ENCODE measurements around the gene SPATS2.

The SPATS2 gene

DNA sequence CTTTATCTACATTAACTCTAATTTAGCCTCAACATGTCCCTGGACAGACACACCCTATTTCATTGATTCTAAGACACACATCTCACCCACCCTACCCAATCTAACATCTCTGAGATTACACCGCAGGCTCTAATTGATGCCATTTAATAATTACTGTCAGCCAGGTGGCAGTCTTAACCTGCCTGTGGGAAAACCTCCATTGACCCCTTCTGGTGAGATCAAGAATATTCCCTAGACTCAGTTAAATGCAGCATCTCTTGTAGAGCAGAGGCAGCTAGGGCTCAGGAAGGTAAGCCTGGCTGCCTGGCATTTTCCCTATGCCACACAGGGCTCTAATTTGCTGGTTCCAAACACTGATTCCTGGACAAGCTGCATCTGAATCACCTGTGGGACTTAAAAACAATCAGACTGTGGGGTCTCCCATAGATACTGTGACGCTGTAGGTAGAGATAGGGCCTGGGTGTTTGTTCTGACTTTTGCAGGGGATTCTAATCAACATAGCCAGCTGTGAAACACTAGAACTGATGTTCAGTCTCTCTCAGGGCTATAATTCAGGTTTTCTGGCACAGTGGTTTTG lies 186.3 kb downstream of the SPATS2 start:
- FAIRE-seq (no peak), DNase-seq (ENCODE audit: low spot score) (peak; percentile 58)

- FAIRE-seq: no peak
- no peak for DNase-seq (ENCODE audit: low spot score)
Observed at GRCh38 chr12:49554266-49554665, 187.0 kb downstream of the SPATS2 start.

DNA sequence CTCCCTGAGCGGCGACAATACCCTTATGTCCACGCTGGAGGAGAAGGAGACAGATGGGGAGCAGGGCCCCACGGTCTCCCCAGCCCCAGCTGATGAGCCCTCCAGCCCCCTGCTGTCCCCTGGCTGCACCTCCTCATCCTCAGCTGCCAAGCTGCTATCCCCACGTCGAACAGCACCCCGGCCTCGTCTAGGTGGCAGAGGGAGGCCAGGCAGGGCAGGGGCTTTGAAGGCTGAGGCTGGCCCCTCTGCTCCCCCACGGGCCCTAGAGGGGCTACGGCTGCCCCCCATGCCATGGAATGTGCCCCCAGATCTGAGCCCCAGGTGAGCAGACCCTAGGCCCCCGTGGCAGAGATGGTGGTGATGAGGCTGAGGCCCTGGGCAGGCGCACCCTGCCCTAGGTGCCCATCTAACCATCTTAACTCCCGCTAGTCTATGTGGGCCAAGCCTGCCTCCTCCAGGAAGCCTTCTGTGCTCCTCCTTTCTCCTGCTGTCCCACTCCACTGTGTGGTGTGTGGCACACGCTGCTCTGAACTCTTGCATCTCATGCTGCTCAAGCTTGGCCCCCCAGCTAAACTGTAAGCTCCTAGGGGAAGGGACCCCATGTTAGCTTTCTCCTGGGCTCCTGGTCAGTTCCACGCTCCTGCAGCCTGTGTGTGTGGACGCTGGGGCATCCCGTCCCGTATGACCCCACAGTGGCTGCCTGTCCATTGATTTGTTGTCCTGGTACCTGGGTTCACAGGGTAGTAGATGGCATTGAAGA lies 188.5 kb downstream of the SPATS2 start:
- FAIRE-seq (no peak), DNase-seq (ENCODE audit: low spot score) (no peak)

DNA sequence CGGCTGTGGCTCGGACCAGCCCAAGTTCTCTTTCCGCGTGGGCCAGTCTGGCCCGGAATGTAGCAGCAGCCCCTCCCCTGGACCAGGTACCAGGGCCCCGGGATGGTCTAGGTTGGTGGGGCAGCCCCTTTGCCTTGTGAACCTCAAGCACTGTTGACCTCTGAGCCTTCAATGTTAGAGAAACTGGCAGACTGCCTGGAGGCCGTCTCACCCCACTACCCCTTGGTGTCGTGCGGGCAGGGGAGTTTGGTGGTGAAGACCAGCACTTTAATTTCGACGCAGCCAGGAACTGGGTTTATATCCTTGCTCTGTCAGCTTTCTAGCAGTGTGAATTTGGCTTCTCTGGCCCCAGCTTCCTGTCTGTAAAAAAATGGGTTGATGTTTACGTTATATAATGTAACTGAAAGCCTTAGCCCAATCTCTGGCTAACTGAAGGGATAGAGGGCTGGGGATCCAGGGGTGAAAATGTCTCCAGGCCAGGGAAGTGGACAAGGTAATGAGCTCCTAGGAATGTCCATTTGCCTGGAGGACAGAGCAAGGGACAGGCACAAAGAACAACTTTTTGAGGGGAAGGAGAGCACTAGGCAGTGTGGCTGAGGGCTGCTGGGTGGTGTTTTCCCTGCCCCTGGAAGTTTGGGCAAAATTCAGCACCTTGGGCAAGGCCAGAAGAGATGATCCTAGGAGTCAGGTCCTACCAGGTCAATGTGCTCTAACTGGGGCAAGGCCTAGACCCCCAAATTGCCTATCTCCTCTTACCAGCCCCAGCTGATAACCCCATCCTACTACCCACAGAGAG lies 189.3 kb downstream of the SPATS2 start:
- FAIRE-seq (no peak), DNase-seq (ENCODE audit: low spot score) (no peak)

- no peak for FAIRE-seq
- DNase-seq (ENCODE audit: low spot score): no peak
Observed at GRCh38 chr12:49557187-49557916, 190.1 kb downstream of the SPATS2 start.

GRCh38 chr12:49557917-49558215 lies 190.6 kb downstream of the SPATS2 start:
- FAIRE-seq: no peak
- DNase-seq (ENCODE audit: low spot score): no peak

DNA sequence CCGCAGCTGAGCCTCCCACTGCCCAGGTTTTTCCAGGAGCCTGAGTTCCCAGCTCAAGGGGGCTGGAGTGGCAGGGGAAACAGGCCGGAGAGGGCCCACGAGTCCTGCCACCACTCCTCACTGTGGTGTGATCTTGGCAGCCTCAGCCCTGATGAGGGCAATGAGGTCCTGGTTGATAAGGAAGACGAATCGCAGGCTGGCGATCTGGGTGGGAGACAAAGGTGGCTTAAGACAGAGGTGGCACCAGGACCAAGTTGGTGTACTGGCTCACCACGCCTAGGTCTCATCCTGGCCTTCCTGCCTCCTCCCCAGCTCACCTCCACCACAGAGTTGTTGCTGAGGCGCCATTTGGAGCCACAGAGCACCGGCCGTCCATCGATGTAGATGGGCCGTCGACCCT lies 191.3 kb downstream of the SPATS2 start:
- no peak for DNase-seq (ENCODE audit: low spot score)
- no peak for FAIRE-seq

GRCh38 chr12:49559011-49559675 lies 191.9 kb downstream of the SPATS2 start:
- no peak for DNase-seq (ENCODE audit: low spot score)
- no peak for FAIRE-seq

DNA sequence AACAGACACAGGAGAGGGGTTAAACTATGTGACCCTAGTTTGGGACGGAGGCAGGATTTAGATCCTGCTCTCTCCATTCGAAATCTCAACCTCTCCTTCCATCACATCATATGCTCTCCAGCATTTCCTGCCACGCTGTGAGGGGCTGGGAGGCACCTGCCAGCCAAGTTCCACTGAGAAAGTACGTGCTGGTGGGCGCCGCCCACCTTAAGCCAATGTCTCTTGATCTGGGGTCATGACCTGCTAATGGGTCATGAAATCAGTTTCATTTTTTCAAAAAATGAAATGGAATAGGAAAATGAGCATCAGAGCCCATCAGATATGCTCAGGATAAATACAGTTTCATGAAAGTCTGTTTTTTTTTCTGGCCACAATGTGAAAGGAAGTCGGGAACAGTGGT lies 193.4 kb downstream of the SPATS2 start:
- FAIRE-seq (no peak), DNase-seq (ENCODE audit: low spot score) (no peak)

GRCh38 chr12:49562233-49562632 lies 195.0 kb downstream of the SPATS2 start:
- FAIRE-seq: no peak
- no peak for DNase-seq (ENCODE audit: low spot score)

DNA sequence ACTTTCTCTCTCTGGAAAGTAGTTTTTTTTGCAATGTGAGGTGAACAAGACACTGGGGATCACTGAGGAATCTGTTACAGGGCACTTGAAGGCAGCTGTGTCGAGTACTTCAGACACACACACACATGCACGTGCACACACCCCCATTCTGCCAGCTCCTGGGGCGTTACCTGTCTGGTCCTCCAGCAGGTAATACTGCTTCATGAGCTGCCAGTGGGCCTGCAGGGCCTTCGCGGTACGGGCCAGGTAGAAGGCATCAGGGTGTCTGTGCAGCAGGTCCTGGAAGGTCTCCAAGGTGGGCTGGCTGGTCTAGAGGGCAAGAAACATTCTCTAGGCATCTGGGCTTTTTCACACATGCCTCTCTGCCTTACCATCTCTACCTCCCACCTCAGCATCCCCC lies 195.6 kb downstream of the SPATS2 start:
- DNase-seq (ENCODE audit: low spot score): no peak
- FAIRE-seq: no peak

DNA sequence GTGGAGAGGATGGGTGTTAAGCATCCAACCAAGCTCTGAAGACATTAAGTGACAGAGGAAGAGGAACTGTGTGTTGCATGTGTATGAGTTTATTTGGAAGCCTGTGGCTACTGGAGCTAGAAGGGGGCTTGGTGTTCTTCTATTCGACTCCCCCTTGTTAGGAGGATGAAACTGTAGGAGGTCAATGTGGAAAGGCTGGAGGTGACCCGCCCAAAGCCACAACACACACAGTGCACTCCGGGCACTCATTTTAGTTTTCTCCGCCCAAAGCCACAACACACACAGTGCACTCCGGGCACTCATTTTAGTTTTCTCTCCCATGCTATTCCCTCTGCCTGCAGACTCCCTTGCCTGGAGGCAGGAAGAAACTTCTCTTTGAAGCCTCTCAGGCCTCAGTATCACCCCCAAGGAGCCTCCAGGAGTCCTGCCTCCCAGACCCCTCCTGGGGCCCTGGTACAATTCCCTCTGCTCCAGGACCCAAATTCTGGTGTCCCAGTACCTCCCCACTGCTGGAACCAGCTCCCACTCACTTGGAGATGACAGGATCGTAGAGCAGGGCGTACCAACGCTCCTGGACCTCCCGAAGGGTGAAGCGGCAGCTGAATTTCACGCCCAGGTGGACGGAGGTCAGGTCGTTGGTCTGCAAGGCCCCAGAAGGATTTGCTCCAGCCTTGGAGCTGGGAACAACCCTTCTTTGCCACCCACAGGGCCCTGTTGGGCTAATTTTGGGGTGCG lies 196.9 kb downstream of the SPATS2 start:
- DNase-seq (ENCODE audit: low spot score) (no peak), FAIRE-seq (no peak)

DNA sequence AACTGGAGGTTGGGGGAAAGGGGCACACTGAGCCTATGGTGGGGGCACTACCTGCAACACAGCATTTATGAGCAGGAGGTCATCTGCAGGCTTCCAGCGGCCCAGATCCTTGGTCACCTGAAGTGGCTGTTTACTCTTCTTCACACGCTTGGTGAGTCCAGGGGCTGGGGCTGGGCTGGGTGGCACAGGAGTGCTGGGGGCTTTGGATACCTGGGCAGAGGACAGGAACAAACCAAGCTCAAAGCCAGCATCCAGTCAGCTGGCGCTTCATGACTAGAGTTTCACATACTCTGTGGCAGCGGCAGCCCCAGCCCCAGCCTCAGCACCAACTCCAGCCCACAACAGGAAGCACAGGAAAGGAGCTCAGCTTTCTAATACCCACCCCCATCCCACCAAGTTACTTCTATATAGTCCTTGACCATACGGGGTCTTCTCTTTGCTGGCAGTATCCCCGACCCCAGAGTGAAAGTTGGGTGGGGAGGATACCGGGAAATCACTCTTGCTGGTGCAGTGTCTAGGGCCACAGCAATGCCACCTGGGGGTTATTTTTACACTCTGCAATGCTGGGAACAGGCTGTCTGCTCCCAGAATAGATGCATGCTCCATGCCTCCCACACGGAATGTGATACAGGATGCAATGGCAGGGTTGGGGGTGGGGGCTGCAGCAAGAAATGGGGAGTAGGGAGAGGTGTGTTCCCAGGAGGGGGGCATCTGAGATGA lies 197.6 kb downstream of the SPATS2 start:
- FAIRE-seq (no peak), DNase-seq (ENCODE audit: low spot score) (no peak)

DNA sequence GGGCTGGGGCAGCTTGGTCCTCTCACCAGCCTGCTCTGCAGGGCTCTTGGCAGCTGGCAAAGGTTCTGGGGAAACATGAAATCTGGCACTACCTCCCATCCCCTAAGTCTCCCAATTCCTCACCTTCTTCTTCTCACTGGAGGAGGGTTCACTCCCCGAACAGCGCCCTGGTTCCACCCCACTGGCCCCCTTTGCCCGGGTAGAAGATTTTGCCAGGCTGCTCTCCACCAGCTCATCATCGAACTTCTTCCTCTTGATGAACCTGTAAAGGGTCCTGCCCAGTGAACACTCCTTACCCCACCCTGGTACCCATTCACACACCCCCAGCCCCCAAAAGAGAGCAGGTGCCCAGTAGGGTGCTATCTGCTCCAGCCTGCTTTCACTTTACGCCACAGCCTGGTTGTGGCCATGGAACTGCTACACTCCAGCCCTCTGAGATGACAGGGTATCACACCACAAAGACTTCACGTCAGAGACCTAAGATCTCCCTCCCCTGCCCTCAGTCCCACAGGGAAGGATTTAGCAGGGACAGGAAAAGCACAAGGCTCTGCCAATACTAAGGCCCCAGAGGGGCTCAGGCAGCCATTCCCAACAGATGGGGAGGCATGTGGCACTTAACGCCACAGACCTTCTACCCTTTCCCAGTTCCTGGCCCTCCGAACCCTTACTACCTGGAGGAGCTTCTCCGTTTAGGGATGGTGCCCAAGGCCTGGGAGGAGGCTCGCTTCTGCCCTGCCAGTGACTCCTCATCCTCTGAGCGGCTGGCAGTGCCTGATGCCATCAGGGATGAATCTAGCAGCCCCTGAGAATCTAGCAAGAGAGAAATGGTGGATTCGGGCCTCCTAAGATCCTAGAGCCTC lies 198.4 kb downstream of the SPATS2 start:
- FAIRE-seq (no peak), DNase-seq (ENCODE audit: low spot score) (no peak)

- DNase-seq (ENCODE audit: low spot score) (no peak), FAIRE-seq (no peak)
Observed at GRCh38 chr12:49566361-49566760, 199.1 kb downstream of the SPATS2 start.

DNA sequence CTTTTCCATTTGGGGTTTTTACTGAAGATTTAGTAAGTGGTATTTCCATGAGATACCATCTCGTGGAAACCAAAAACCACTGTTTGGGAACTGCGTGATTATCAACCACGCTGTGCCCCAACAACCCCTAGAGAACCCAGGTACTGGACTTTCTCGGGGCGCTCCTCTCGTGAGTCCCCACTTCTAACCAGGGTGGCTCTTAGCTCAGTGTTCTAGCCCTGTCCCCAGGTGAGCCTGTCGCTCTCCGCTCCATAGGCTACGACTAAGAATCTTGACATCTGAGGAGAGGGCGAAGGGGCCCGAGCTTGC lies 200.0 kb downstream of the SPATS2 start:
- DNase-seq (ENCODE audit: low spot score): no peak

GRCh38 chr12:49567611-49568441 lies 200.6 kb downstream of the SPATS2 start, which contains the start of gene MCRS1:
TSS of gene MCRS1 (minus strand) at chr12:49568142. CDS start at chr12:49566731, 1,411 bp downstream.
- DNase-seq (ENCODE audit: low spot score): peak; percentile 94
- no peak for FAIRE-seq

More for the DNA sequence above, 200.0 kb downstream of the SPATS2 start:
- no peak for FAIRE-seq

- DNase-seq (ENCODE audit: low spot score): peak; percentile 32
Observed at GRCh38 chr12:49568442-49569162, 201.3 kb downstream of the SPATS2 start.

More at GRCh38 chr12:49568442-49569162, 201.3 kb downstream of the SPATS2 start:
- FAIRE-seq: no peak
